ENCODE results near the gene TRIM44.
A peak's percentile ranks its signal among the peaks of the same experiment; 100 is the strongest.
"Not testable (repeated sequence)": the region's sequence is repeated elsewhere in the genome, so short reads cannot be mapped to it uniquely, and the experiment has no call there.

TRIM44 gene

DNA sequence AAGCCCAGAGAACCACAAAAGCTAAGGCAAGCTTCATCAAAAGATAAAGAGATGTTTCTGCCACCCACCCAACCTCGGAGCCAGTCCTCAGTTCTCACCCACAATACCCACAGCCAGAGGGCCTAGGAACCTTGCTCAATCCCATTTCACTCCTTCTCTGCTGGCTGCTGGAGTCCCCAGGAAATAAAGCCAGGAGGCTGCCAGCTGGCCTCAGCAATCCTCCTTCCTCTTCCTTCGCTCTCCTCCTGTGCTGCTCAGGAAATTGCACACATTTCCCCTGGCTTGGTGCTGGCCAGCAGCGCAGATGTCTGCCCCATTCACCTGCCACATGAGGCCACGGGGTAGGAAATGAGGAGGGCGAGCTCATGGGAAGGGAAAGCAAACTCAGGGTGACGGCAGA, 189.5 kb downstream of the TRIM44 start:
- TF ChIP-seq, protein P1, sequence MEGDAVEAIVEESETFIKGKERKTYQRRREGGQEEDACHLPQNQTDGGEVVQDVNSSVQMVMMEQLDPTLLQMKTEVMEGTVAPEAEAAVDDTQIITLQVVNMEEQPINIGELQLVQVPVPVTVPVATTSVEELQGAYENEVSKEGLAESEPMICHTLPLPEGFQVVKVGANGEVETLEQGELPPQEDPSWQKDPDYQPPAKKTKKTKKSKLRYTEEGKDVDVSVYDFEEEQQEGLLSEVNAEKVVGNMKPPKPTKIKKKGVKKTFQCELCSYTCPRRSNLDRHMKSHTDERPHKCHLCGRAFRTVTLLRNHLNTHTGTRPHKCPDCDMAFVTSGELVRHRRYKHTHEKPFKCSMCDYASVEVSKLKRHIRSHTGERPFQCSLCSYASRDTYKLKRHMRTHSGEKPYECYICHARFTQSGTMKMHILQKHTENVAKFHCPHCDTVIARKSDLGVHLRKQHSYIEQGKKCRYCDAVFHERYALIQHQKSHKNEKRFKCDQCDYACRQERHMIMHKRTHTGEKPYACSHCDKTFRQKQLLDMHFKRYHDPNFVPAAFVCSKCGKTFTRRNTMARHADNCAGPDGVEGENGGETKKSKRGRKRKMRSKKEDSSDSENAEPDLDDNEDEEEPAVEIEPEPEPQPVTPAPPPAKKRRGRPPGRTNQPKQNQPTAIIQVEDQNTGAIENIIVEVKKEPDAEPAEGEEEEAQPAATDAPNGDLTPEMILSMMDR (conservative IDR thresholded peaks at IDR 0.05; ENCODE audit: control insufficient read depth, insufficient read depth, low read depth, low read length), result no peak
- H3K4me3 ChIP-seq (ENCODE audit: control insufficient read depth, low read depth, low read length), result no peak overlapping the region
- DNase-seq (ENCODE audit: low read depth), result peak; percentile 4

DNA sequence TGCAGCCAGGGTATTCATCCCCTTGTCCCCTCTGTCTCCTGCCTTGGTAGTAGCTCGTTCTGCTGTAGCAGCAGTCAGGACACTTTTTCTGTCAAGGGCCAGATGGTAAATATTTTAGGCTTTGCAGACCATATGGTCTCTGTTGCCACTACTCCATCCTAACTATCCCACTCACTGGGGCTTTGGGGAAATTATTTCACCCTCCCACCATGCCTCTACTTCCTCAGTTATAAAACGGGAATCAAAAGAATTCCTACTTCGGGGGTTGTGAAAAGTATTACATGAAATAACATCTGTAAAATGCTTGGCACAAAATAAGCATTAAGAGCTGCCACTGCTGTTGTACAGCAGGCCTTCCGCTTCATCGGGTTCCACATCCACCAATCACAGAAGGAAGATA, 191.4 kb downstream of the TRIM44 start:
- no peak overlapping the region for H3K4me3 ChIP-seq (ENCODE audit: control insufficient read depth, low read depth, low read length)
- no peak for DNase-seq (ENCODE audit: low read depth)
- TF ChIP-seq, protein P1 (conservative IDR thresholded peaks at IDR 0.05; ENCODE audit: control insufficient read depth, insufficient read depth, low read depth, low read length), result no peak

DNA sequence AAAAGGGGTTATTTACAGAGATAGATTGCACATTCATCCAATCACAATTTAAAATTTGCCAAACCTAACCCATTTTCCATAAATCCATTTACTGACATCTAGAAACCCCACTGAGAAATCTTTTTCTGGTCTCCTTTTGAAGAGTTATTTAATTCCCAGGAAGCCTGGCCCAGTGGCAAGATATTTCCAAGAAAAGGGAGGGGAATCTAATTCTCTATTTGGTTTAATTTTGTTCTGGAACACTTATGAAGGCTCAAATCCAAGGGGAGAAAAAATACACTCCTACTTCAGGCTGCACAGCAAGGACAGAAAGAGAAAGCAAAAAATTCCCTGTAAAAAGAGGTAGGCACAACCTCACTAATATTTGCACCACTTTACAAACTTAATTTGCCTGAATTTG, 193.1 kb downstream of the TRIM44 start:
- DNase-seq (ENCODE audit: low read depth), result no peak
- TF ChIP-seq, protein P1 (conservative IDR thresholded peaks at IDR 0.05; ENCODE audit: control insufficient read depth, insufficient read depth, low read depth, low read length), result no peak
- H3K4me3 ChIP-seq (ENCODE audit: control insufficient read depth, low read depth, low read length), result no peak overlapping the region

DNA sequence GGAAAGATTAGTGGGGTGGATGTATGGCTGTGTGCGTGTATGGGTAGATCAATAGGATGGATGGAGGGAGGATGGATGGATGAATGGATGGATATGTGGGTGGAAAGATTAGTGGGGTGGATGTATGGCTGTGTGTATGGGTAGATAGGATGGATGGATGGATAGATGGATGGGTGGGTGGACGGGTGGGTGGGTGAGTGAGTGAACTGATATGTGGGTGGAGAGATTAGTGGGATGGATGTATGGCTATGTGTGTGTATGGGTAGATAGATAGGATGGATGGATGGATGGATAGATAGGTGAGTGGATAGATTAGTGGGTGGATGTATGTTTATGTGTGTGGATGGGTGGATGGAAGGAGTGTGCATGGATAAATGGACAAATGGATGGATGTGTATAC, 193.7 kb downstream of the TRIM44 start:
- TF ChIP-seq, protein P1 (conservative IDR thresholded peaks at IDR 0.05; ENCODE audit: control insufficient read depth, insufficient read depth, low read depth, low read length), result no peak
- H3K4me3 ChIP-seq (ENCODE audit: control insufficient read depth, low read depth, low read length), result no peak overlapping the region
- DNase-seq (ENCODE audit: low read depth), result no peak

DNA sequence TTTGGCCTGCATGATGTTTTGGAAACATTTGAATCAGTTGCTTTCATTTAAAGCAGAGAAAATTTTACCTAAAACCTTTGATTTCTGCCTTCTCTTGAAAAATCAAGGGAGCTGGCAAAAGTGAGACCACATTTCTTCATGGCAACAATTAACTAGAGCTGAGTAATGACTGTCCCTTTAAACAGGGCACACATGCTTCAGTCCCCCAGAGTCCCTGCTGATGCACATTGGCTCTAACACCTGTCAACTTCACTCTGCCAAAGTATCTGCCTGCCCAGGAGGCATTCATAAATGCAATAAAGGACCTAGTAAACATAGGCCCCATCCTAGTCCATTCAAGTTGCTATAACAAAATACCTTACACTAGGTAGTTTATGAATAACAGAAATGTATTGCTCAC, 194.2 kb downstream of the TRIM44 start:
- no peak overlapping the region for H3K4me3 ChIP-seq (ENCODE audit: control insufficient read depth, low read depth, low read length)
- TF ChIP-seq, protein P1 (conservative IDR thresholded peaks at IDR 0.05; ENCODE audit: control insufficient read depth, insufficient read depth, low read depth, low read length), result no peak
- no peak for DNase-seq (ENCODE audit: low read depth)

DNA sequence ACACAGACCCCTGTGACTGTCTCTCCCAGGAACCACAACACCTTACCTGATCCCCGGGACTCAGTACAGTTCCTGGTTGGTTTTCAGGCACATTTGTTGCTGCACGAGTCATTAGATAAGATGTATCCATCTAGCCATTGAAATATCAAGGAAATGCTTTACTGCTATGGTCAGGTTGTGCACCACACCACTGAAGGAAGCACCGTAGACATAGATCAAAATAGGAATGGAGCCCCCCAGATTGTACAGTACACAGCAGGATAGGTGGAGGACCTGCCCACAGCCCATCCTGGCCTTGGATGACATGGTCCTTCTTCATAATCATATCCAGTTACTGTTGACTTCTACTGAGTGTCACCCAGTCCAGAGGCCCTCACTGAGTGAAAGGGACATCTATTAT, 195.3 kb downstream of the TRIM44 start:
- TF ChIP-seq, protein P1 (conservative IDR thresholded peaks at IDR 0.05; ENCODE audit: control insufficient read depth, insufficient read depth, low read depth, low read length), result no peak
- DNase-seq (ENCODE audit: low read depth), result no peak
- no peak overlapping the region for H3K4me3 ChIP-seq (ENCODE audit: control insufficient read depth, low read depth, low read length)

DNA sequence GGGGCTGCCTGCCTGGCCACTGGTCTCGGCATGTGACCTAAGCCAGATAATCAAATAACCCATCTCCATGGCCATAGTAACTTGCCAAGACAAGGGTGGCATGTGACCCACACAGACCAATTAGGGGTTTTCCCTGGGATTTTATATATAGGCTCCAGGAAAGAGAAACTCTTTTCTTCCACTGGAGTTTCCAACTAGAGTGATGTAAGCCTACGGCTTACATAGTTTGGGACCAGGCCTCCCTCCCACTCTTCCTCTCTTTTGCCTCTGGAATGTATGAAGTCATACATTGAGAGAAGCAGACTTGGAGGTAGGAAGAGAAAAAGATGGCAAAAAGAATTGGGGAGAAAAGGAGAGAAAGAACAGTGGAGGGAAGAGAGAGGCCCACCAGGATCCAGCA, 196.7 kb downstream of the TRIM44 start:
- TF ChIP-seq, protein P1 (conservative IDR thresholded peaks at IDR 0.05; ENCODE audit: control insufficient read depth, insufficient read depth, low read depth, low read length), result no peak
- no peak overlapping the region for H3K4me3 ChIP-seq (ENCODE audit: control insufficient read depth, low read depth, low read length)
- peak; percentile 11 for DNase-seq (ENCODE audit: low read depth)

DNA sequence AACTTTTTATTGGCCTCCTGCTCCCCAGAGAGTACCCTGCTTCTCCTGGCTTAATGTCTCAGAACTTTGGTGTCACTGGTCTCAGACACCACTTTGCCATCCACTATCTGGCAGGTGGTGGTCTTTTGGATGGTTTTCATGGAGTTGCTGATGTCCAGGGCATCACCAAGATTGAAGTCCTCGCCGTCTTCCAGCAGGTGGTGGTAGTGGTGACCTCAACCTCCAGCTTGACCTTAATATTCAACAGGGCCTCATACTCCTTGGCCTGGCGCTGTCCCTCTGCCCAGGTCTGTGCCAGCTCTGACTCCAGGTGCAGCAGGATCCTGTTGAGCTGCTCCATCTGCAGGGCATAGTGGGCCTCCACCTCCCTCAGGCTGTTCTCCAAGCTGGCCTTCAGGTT, 197.6 kb downstream of the TRIM44 start:
- H3K4me3 ChIP-seq (ENCODE audit: control insufficient read depth, low read depth, low read length); DNase-seq (ENCODE audit: low read depth): not testable (repeated sequence)
